GF-D8 (cell line): ENCODE data around the gene TNKS2.
"Not testable (repeated sequence)": the region's sequence is repeated elsewhere in the genome, so short reads cannot be mapped to it uniquely, and the experiment has no call there.

Experiments
- DNase-seq: peaks from one replicate; lab custom pipeline; 2025; lab: John Stamatoyannopoulos, UW

The TNKS2 gene

GRCh38 chr10:91865562-91866081 is 67.4 kb downstream of the TNKS2 start:
- no peak for DNase-seq

DNA sequence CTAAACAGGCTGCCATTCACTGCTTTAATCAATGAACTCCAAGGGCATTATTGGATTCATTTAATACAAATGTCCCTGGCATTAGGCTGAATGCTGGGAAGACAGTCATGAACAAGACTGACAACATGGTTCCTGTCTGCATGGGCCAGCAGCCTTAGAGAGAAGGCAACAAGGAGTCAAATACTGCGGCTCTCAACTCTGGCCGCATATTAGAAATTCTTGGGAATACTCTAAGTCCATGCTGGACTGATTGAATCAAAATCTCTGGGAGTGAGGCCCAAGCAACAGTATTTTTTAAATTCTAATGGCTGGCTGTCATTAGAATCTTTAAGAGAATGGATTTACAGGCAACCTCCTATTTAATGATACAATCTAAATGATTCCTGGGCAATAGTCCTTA is 76.9 kb downstream of the TNKS2 start:
- DNase-seq = no peak

GRCh38 chr10:91875779-91876178 is 77.6 kb downstream of the TNKS2 start:
- no peak for DNase-seq

DNA sequence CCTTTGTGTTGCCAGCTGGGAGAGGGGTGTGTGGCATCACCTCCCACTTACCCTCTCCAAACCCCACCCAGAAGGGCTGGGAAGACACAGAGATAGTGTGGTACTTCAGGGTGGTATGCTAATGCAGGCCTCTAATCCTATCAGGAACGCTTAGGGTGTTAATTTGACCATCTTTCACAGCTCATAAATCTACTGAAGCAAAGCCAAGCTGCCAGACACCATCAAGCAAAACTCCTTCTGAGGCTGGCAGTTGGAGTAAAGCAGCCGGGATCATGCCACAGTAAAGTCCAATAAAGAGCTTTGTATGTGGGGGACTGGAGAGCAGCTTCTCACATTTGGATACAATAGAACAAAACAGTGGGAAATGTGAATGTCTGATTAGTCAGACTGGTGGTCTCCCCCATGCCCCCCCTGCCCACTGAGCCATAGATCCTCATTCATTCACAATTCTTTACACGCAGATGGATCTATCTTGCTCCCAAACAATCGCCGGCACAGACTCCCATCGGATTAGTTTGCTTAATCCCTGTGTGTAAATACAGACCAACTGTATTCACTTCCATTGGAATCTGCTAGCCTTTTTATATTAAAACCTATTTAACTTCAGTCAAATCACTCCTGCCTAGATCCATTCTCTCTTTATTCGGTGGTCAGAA is 81.4 kb downstream of the TNKS2 start:
- DNase-seq = no peak

GRCh38 chr10:91880310-91880709 is 82.1 kb downstream of the TNKS2 start:
- no peak for DNase-seq

- no peak for DNase-seq
These were observed 85.6 kb downstream of the TNKS2 start for GRCh38 chr10:91883549-91884444.

DNA sequence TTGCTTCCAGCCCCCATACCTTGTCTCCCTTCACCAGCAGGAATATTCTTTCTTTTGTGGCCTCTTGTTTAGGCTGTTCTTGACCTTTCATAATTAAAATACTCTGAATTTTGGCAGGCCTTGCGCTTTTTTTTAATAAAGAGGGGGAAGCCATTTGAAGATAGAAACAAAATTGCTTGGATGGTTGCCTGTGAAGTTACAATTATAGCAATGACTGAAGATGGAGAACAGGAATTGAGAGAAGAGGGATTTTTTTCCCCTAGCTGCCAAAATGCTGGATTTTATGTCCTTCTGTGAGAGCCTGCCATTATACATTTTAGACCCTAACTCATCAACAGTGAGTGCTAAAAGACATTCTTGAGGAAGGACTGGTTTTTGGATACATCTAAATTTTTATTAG is 86.3 kb downstream of the TNKS2 start:
- no peak for DNase-seq

DNA sequence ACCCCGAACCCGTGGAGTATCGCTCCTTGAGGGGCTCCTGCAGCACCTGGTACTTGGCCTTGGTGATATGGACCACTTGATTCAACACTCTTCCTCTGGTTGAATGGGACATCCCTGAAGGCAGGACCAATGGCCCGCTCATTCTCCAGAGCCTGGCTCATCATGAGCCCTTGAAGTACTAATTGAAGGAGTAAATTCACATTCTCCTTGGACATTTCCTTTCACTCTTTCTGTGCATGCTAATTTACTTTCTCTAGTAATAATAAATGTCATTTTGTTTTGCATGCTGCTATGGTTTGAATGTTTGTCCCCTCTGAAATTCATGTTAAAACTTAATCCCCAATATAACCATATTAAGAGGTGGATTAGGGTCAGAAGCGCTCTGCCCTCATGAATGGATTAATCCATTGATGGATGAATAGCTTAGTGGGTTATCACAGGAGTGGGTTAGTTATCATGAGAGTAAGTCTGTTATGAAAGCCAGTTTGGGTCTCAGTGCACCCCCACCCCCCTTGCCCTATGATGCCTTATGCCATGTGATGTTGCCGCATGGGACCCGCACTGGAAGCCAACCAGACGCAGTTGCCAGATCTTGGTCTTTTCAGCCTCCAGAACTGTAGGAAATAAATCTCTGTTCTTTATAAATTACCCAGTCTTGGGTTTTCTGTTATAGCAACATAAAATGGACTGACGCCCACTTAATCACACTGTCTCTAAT is 87.3 kb downstream of the TNKS2 start:
- no peak for DNase-seq

DNA sequence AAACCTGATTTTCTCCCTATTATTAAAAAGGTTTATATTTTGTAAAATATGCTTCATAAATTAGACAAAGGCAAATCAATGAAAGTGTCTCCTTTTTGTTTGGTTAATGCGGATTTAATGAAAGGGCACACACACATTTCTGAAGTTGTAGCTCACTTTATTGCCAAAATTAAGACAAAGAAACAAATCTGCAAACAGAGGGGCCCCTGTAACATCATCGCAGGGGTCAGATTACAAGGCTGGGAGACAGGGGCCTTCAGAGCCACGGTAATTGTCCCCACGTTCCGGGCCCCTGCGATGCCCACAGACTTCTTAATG is 88.7 kb downstream of the TNKS2 start:
- DNase-seq = no peak

GRCh38 chr10:91887272-91888076 is 89.2 kb downstream of the TNKS2 start:
- no peak for DNase-seq

DNA sequence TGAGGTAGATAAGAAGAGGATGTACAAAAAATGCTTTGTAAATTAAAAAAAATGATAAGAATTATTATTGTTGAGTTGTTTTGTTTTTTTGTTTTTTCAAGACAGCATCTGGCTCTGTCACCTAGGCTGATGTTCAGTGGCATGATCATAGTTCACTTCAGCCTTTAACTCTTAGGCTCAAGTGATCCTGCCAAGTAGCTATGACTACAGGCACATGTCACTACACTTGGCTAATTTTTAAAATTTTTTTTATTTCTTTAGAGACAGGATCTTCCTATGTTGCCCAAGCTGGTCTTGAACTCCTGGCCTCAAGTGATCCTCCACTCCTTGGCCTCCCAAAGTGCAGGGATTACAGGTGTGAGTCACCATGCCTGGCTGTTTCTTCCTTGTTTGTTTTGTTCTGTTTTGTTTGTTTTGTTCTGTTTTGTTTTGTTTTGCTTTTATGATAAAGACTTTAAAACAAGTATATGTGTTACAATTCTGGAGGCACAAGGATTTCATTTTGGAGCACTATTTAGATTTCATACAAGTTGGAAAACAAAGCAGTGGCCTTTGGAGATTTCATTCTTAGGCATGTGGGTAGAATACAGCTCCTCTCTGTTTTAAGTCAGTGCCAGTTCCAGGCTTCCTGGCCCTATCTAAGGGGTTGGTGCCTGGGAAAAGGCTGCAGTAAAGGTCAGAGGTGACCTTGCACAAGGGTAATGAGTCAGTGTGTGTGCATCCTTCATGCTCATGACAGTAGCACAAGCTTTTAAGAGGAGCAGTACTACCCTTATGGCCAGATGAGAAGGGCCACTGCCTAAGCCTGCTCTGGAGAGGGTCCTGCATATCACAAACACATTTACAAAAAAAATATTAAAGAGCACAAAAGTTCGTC is 93.1 kb downstream of the TNKS2 start:
- no peak for DNase-seq

- DNase-seq = no peak
These were observed 94.8 kb downstream of the TNKS2 start for GRCh38 chr10:91893051-91893450.

- DNase-seq = not testable (repeated sequence)
These were observed 96.0 kb downstream of the TNKS2 start for GRCh38 chr10:91894261-91894685.

DNA sequence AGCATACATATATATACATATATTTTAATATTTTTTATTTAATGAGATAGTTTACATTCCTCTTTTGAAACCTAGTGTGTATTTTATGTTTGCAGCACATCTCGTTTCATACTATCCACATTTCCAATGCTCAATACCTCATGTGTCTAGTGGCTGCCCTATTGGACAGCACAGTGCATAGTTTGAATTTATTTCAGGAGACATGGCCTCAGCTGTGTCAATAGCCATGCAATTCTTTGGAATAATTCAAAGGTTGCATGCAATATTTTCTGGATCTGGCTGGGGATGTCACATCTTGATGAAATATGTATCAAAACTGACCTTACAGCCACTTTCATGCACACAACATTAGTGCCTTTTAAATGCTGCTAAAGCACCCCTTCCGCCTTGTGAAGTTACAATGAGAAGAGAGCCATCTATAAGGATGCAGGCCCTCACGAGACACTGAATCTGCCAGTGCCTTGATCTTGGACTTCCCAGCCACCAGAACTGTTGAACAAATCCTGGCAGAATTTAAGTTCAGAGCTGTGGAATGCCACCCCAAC is 98.1 kb downstream of the TNKS2 start:
- DNase-seq = no peak

- DNase-seq = no peak
These were observed 99.2 kb downstream of the TNKS2 start for GRCh38 chr10:91897421-91897820.

DNA sequence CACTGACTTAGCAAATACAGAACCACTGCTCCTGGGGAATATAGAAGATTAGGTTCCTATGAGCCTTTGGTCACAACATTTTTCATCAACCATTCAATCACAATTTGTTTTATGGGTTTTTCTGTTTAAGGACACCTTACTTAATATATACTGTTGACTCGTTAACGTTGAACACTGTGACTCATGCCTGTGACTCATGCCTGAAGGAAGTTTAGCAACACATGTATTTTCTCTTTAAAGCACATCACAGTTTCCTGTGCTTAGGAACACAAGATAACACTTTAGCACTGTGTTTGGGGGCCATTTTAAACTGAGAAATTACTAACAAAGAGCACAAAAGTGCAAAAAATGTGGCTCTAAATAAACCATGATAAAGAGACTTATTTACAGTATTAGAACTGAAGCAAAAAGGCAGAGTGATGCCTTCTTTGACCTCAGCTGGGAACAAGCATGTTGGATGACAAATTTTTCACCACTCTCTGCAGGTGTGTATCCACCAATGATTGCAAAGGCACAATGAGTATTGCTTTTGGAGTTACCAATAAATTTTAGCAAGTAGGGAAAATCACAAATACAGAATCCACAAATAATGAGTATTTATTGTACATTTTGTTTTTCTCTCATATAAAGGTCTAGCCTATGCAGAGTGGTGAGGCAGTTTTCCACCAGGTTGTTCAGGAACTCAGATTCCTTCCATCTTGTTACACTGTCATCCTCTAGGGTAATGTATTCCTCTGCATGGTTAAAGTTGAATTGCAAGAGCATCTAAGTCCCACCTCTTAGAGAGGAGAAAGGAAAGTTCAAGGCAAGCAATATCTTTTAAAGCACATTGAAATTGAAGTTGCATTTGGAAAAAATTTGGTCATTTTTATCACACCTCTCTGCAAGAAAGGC is 103.8 kb downstream of the TNKS2 start:
- peak; percentile 96 for DNase-seq

- no peak for DNase-seq
These were observed 108.9 kb downstream of the TNKS2 start for GRCh38 chr10:91907033-91907594.

DNA sequence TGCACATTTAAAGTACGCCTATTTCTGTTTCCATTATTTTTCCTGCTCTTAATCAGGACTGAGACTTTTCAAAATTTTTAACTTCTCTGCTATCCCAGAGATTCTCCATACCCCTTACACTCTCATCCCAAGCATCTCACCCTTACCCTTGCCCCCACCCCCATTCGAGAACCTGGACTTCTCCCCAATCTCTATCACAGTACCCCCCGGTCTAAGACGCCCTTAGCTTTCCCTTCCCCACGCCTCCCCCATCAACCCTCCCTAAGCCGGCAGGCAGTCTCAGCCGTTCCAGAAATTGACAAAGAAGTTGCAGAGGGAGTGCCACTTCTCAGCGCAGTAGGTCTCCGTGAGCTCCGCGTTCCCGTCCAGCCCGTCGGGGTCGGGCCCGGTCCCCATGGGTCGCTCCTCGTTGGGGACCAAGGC is 109.7 kb downstream of the TNKS2 start:
- no peak for DNase-seq
